ENCODE results near the gene HOXB5. TPM values are rescaled to one million over a fixed set of nuclear protein-coding genes. Genes with fewer than 3 reads are reported as not detected.

Gene HOXB5
- total and polyA plus RNA-seq, 8 donors = 3.3 to 37.5 (median 28.9) TPM

DNA sequence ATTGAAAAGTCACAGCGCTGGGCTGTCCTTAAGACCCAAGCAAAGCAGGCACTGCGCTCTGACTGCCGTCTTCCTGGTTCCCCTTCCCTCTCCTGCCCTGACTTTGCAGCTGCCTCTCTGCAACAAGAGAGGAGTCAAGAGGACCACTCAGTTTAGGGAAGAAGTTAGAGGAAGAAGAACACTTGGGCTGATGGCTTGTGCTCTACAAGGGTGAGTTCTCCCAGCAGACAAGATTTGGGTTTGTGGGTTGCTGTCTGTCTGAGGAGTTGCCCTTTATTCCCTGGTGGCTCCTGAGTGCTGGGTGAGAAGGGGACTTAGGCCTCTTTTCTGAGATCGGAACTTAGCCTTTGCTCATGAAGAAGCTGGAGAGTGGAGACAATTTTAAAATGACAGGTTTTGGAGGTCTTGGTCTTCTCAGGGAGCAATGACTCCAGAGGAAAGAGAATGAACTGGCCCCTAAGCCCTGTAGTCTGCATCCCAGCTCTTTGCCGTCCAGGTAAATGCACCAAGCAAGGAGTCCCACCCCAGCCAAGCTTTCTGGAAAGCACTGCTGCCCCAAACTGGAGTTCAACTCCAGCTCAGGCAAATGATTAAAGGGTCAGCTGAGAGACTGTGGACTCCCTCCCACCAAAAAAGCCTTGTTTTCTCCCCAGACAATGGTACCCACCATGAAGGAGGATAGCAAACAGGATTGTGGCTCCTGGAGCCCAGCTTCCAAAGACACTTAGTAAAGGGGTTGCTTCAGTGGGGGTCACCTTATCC lies 35.3 kb upstream of the HOXB5 start:
- Histone ChIP-seq H3K4me3 (no peak overlapping the region), H3K36me3 (no peaks in the 10 kb centered on the region), H3K4me1 (peaks cover 14 to 27% of the 10 kb centered on the region in 2 donors), H3K27ac (no peak overlapping the region), H3K9me3 (no peaks in the 10 kb centered on the region), H3K27me3 (peaks cover 99 to 100% of the 10 kb centered on the region in 2 donors)
- TF ChIP-seq, protein P1, sequence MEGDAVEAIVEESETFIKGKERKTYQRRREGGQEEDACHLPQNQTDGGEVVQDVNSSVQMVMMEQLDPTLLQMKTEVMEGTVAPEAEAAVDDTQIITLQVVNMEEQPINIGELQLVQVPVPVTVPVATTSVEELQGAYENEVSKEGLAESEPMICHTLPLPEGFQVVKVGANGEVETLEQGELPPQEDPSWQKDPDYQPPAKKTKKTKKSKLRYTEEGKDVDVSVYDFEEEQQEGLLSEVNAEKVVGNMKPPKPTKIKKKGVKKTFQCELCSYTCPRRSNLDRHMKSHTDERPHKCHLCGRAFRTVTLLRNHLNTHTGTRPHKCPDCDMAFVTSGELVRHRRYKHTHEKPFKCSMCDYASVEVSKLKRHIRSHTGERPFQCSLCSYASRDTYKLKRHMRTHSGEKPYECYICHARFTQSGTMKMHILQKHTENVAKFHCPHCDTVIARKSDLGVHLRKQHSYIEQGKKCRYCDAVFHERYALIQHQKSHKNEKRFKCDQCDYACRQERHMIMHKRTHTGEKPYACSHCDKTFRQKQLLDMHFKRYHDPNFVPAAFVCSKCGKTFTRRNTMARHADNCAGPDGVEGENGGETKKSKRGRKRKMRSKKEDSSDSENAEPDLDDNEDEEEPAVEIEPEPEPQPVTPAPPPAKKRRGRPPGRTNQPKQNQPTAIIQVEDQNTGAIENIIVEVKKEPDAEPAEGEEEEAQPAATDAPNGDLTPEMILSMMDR (IDR thresholded peaks at IDR 0.05) = no peak
- DNase-seq (no peak), ATAC-seq (no peak)
- intact Hi-C loops (cut with DNase I) = no loop called here

DNA sequence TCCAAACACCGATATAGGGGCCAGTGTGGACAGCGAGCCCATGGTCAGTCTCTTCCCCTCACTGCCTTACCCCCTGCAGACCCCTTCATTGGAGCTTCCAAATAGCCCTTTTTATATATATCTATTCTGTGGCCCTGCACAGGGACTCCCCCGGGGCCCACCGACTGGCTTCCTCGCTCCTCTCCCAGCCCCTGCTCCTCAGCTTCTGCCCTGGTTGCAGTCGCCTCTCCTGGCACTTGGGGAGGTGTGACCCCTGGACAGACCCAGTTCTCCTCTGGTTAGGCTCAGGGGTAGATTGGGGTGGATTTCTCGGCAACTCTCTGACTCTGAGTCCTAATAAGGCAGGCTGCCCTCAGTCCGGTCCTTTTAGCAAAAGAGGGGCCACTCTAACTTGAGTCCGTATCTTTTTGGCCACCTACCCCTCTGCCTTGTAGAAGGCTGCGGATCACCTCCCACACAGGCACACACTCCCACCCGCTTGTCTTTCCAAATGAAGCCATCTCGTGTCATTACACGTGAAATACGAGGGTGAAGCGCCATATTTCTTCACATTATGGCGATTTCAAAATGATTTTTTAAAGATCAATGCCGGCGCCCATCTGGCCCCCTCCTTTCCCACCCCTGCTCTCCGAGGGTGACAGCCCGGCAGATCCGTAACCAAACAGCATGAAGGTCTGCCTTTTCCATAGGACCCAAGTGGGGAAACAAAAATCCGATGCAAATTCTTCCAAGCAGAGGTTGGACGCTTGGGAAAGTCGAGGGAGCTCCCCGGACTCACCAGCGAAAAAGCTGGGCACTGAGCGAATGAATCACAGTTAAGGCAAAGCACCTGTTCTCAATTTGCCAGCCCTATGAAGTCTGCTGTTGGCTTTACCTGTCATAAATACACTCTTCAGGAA lies 34.3 kb upstream of the HOXB5 start:
- Histone ChIP-seq H3K27me3 (peaks cover 99 to 100% of the 10 kb centered on the region in 2 donors), H3K4me1 (peaks cover 14 to 27% of the 10 kb centered on the region in 2 donors), H3K9me3 (no peaks in the 10 kb centered on the region), H3K4me3 (no peak overlapping the region), H3K36me3 (no peaks in the 10 kb centered on the region), H3K27ac (no peak overlapping the region)
- intact Hi-C loops (cut with DNase I) = no loop called here
- TF ChIP-seq, protein P1 (IDR thresholded peaks at IDR 0.05) = no peak
- DNase-seq = no peak
- no peak for ATAC-seq

DNA sequence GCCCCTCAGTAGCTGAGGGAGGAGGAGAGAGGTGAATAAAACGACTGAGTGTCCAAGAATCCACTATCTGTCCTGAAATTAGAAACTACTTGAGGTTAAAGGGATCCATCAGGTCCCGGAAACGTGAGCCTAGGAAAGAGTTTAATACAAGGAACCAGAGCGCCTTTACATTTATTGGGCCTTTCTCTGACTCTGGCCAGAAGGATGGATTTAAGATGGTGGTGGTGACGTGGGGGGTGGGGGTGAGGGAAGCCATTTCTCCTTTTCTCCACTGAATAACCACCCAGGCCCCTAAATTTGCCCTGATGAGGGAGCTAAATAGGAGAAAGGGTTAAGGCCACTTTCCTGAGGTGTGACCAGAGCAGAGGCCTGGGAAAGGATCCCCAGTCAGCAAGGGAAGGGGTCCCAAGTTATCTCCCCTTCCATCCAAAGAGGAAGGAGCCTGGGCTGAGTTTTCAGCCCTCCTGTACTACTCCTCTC lies 33.6 kb upstream of the HOXB5 start:
- no peak for ATAC-seq
- Histone ChIP-seq H3K27ac (no peak overlapping the region), H3K4me3 (no peak overlapping the region), H3K9me3 (no peaks in the 10 kb centered on the region), H3K27me3 (peaks cover 98 to 100% of the 10 kb centered on the region in 2 donors), H3K4me1 (peaks cover 14 to 27% of the 10 kb centered on the region in 2 donors), H3K36me3 (no peaks in the 10 kb centered on the region)
- TF ChIP-seq, protein P1 (IDR thresholded peaks at IDR 0.05) = no peak
- DNase-seq = no peak
- intact Hi-C loops (cut with DNase I) = no loop called here

DNA sequence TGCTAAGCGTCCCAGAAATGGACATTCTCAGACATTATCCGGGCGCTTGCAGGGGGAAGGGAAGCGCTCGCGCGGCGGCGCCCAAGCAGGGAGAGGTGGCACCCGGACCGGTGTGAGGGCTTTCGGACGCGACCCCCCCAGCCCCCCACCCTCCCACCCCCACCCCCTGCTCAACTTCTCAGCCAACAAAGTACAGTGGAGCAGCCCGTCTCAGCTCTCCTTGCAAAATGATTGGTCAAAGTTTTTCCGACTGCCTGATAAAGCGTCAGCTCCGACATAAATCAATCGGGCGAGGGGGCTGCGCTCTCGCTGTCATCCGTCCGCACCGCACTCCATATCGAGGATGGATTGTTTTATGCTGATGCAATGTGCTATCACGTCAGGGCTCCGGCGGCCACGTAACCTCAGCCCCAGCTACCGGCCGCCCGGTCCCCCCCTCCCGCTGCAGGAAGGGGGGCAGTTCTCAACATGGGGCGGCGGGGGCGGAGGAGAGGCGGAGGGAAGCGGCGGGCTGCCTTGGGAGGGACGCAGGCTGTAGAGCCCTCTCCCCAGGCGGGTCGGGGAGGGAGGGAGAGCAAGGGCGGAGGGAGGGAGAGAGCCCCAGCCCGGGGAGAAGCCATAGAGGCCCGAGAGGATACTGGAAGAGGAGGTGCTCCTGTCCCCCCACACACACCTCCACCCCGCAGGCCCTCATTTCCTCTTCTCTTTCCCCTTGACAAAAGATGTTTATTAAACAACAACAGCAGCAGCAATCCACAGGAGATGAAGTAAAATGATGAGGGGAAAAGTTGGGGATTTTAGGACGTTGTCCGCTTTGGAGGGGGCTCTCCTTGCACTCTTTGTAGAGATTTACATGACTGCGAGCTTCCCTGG lies 32.9 kb upstream of the HOXB5 start, which contains the start of gene HOXB9:
Gene HOXB9, minus strand, starts transcription at position 114 of the 873 bp plus-strand sequence. Its CDS starts 89 bp downstream, at position 25.
- H3K27me3 ChIP-seq = peaks cover 99 to 100% of the 10 kb centered on the region in 2 donors
- ATAC-seq (no peak), DNase-seq (no peak)
- no peak within 1 kb of the TSS for H3K27ac ChIP-seq
- intact Hi-C loops (cut with DNase I) = no loop called here
- H3K4me3 ChIP-seq = peak within 1 kb of the TSS; percentile 15 to 26
- TF ChIP-seq, protein P1 (IDR thresholded peaks at IDR 0.05) = no peak
- no peaks in the 10 kb centered on the region for H3K9me3 ChIP-seq
- H3K4me1 ChIP-seq = peaks cover 14 to 27% of the 10 kb centered on the region in 2 donors
- H3K36me3 ChIP-seq = no peaks in the 10 kb centered on the region

All from left lung (tissue), 10 donors.